GM23338 (cell line): ENCODE measurements around the gene SHOC1.

ENCODE experiments used
- POLR2AphosphoS5 ChIP-seq: IDR thresholded peaks from 2 replicates; pipeline ENCODE4 v1.6.1; 2016; ENCODE audit warnings: antibody characterized with exemption, low read depth
- TF ChIP-seq, protein P1 (sequence below), 2 experiments: fragments of 200-600 bp in 1 of 2; sonication (generic) in 1 of 2; conservative IDR thresholded peaks; 2 replicates each; pipeline versions ENCODE4 v1.5.1 to v1.6.1; 2016 to 2017; ENCODE audit warnings: antibody characterized with exemption in 2 of 2, low read depth in 2 of 2, mild to moderate bottlenecking in 2 of 2, moderate library complexity in 1 of 2

DNA sequence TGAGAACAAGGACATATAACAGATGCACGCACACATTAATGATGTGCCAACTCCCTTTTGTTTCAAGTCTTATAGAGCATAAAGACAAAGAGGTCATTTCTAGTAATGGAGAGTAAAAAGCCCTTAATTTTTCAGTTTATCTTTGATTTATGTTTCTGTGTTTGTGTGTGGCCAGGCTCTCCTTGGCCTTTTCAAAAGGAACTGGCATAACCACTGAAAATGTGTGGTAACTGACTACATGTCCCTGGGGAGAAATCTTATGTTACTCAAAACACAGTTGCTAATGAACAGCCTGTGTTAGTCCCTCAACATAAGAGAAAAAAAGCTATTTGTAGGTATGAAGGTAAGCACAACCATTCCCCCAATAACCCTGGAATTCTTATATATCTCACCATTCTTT is 47.6 kb upstream of the SHOC1 start:
- TF ChIP-seq, protein P1, sequence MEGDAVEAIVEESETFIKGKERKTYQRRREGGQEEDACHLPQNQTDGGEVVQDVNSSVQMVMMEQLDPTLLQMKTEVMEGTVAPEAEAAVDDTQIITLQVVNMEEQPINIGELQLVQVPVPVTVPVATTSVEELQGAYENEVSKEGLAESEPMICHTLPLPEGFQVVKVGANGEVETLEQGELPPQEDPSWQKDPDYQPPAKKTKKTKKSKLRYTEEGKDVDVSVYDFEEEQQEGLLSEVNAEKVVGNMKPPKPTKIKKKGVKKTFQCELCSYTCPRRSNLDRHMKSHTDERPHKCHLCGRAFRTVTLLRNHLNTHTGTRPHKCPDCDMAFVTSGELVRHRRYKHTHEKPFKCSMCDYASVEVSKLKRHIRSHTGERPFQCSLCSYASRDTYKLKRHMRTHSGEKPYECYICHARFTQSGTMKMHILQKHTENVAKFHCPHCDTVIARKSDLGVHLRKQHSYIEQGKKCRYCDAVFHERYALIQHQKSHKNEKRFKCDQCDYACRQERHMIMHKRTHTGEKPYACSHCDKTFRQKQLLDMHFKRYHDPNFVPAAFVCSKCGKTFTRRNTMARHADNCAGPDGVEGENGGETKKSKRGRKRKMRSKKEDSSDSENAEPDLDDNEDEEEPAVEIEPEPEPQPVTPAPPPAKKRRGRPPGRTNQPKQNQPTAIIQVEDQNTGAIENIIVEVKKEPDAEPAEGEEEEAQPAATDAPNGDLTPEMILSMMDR (conservative IDR thresholded peaks at IDR 0.05; ENCODE audit: low read depth in 2 of 2) = no peak
- no peak for TF ChIP-seq POLR2AphosphoS5
